HG02571 (cell line): ENCODE data around the gene PRTG.

Source experiments
- ATAC-seq: cut with Tn5 transposase; IDR thresholded peaks from one replicate; pipeline ENCODE4 v1.9.1; 2021; ENCODE audit warnings: mild to moderate bottlenecking, moderate library complexity; ENCODE audit not compliant: unreplicated experiment

Gene PRTG

GRCh38 chr15:55574096-55574495 is 168.9 kb downstream of the PRTG start:
- no peak for ATAC-seq

- no peak for ATAC-seq
These were observed 169.7 kb downstream of the PRTG start for GRCh38 chr15:55573224-55573623.

- ATAC-seq: no peak
These were observed 178.4 kb downstream of the PRTG start for GRCh38 chr15:55564347-55565145.

- no peak for ATAC-seq
These were observed 180.4 kb downstream of the PRTG start for GRCh38 chr15:55562601-55563000.
